Left colon (tissue), 2 donors: ENCODE data around the gene DCAF8. TPM values are rescaled to one million over a fixed set of nuclear protein-coding genes. Genes with fewer than 3 reads are reported as not detected.

Source experiments
- ATAC-seq: fragments of 200-7000 bp; cut with Tn5 transposase; one replicate; pipeline ENCODE4 v1.9.1; 2020; ENCODE audit warnings: mild to moderate bottlenecking, moderate library complexity
- DNase-seq, 2 donors: peaks; one replicate each; pipeline ENCODE4 v3.0.0-alpha.2; 2020
- intact Hi-C, 2 donors: fragments of 100-400 bp; cut with DNase I in 1 of 2; cut with micrococcal nuclease in 1 of 2; formaldehyde crosslinking; loops; one replicate each; pipeline versions ENCODE4 v1.11.2 to v1.14.0; 2022; cut with DNase I, micrococcal nuclease
- total RNA-seq, 2 donors: library from RNA; stranded (reverse); fragmentation: NEBNext Ultra II Directional; extraction: Animal tissue kit (Norgen Biotek cat#: 25700); gene quantifications; one replicate each; pipeline ENCODE4 v1.2.1, GENCODE V29; 2021
- donor health status: DM: no; HTN: no; CAD: no.
- donor health status: DM: yes; HTN: yes; CAD: no.

DCAF8 gene
- total RNA-seq, 2 donors from 2014 or later = 83.3 to 92.8 TPM

DNA sequence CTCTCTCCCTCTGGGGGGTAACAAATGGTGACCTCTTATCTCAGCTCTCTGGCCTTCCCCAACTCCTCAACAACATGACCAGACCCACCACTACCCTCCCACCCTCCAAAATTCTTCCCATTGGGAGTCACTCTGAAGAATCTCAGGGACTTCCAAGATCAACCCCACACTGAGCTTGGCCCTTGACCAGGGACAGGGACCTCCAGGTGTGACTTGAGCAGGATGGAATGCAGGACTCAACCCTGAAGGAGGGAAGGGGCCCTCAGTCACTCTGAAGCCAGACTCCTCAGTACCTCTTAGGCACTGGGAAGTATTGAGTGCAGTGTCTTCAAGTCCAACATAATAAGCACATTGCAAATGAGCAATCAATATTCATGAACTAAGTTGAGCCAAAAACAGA lies 70.1 kb downstream of the DCAF8 start:
- intact Hi-C loops = loop anchor here in 1 of 2 donors (2.0 to 5.0 kb wide), 2 partner anchors 27 to 100 kb away; no protein-coding TSS in a partner anchor
- DNase-seq = no peak
- ATAC-seq = no peak

DNA sequence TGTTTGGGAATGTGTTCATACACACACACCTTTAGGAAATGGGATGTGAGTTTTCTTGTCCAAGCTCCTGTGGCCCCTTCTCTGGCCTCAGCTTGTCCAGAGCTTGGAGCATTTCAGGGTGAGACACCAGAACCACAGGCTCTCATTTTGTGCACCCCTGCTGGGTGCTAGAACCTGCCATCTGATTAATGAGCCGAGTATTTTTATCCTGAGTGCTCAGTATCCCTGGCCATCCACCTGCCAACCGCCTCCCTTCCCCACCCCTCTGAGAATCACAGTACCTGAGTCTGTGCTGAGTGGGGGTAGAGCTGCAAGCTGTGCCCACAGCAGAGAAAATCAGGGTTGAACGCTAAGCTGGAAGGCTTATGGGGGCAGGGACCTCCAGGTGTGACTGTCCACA lies 70.6 kb downstream of the DCAF8 start:
- intact Hi-C loops = loop anchor here in 1 of 2 donors (2.0 to 5.0 kb wide), 2 partner anchors 27 to 101 kb away; no protein-coding TSS in a partner anchor
- ATAC-seq (no peak), DNase-seq (no peak)

DNA sequence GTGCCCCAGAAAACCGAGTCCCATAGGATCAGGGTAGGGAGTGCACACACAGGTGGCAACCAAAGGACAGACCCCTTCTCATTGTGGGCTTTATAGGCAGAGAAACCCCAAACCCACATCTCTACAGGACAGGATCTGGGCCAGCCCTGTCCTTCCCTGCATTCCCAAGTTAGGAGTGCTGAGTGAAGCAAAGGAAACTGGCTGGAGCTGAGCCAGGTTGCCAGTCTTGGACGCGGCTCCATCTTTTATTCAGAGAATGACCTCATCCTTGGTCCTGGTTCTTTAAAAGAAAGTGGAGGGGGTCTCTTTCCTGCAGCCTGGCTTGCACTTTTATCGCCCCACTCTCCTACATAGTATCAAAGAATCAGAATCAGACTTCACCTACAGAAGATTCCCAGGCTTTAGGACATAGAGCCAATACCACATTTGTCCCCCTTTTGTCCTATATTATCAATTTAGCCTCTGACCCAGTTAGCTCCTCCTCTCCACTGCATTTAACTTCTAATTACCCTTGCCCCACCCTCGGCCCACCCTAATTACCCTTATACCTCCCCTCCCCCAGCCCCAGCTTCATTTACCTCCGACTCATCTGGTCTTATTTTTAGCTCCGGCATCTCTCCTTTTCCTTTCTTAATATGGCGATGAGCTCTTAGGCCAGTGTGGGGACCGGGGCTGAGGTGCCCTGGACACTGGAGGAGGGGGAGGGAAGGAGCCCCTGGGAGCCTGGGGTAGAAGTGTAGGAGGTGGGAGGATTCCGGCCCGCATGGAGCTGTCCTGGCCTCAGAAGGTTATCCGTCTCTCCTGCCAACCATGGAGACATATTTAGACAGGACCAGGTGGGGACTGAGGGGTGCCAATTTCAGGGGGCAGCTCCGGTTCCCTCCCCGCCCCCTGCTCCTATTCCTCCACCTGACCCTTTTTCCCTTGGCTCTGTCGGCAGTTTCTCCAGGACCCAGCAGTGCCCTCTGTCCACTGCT lies 72.4 kb downstream of the DCAF8 start, which contains the start of gene CASQ1:
TSS of gene CASQ1 (plus strand) at position 927 of the 977 bp plus-strand sequence. CDS start 177 bp downstream, outside the sequence.
- DNase-seq = no peak
- intact Hi-C loops = loop anchor here in 1 of 2 donors (5.0 kb wide), 1 partner anchor 102 kb away; no protein-coding TSS in a partner anchor
- no peak for ATAC-seq

DNA sequence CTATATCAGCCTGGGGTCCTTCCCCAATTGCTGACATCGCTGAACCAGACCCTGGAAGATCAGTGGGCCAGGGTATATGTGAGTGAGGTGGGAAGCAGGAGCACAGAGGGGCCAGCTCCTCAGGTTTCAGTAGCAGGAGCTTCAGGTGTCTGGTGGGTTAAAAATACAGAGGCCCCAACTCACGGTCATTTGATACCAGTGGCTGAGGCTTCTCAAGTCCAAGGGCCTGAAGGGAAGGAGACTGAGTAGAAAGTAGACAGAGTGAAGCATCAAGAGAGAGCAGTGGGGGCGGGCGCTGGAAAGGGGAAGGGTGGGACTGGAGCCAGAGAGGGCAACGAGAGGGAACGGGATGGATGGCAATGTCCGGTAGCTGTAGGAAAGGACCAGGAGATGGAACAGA lies 74.0 kb downstream of the DCAF8 start:
- ATAC-seq = no peak
- intact Hi-C loops = no loop called here
- DNase-seq = no peak

DNA sequence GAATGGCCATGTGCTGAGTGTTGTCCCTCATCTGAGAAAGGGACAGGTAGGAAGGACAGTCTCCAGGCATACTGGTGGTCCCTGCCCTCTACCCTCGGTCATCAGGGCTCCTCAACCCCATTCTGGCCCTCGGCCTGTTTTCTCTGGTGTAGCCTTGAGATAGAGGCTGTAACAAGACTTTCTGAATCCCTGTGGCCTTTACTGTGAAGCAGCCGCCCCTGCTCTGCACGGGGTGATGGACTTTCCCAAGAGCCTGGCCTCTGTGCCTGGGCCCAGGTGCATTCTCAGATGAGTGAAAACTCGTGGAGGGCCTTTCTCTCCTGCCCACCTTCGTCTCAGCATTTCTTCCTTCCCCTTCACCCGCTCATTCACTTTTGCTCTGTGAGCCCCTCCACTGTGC lies 74.9 kb downstream of the DCAF8 start:
- DNase-seq = no peak
- ATAC-seq = no peak
- intact Hi-C loops = no loop called here

DNA sequence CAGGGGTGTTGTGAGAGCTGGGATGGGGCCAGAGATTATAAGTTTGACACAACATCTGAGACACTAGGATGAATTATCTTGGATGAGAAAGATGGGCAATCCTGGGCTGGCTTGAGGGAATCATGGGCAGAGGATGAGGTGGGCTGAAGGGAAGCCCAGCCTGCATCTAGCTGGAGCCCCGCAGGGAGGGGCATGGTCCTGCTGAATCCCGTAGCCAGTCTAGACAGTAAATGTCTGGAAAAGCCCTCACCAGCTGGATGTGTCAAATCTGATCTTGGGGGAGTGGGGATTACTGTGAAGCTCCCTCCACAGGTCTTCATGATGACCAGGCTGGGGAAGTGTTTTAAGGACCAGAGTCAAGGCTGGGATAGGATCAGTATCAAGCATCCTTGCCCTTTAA lies 75.6 kb downstream of the DCAF8 start:
- no peak for ATAC-seq
- no peak for DNase-seq
- intact Hi-C loops = no loop called here

DNA sequence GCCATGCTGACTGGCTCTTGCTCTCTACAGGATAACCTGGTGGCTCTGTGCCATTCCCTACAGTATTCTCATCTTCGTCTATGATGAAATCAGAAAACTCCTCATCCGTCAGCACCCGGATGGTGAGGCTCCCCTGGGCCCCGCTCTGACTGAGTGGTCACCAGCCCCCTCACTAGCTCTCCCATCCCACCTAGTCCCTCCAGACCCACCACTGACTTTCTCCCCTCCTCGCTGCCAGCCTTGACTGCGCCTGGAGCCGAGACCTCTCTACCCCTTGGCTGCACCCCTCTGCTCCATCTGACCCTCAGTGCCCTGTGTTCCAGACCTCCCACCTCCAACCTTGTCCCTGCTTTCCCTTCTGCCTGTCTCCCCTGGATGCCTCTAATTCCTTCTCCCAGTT lies 76.1 kb downstream of the DCAF8 start:
- no peak for DNase-seq
- ATAC-seq = no peak
- intact Hi-C loops = no loop called here

DNA sequence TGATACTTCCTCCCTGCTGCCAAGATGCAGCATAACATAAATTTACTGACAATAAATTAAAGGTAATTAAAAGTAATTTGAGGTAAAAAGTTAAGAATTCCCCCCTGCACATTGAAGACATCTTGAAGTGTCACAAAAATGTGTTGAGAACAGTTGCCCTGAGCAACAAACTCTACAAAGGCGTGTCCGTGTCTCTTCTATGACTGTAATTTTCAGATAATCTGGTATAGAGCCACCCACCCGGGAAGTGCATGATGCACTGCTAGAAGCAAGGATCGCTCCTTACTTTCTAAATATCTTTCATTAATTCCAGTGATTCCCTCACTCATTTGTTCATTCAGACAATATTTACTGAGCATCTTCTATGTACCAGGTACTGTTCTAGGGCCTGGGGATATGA lies 83.0 kb downstream of the DCAF8 start:
- ATAC-seq (no peak), DNase-seq (no peak)
- intact Hi-C loops = no loop called here

DNA sequence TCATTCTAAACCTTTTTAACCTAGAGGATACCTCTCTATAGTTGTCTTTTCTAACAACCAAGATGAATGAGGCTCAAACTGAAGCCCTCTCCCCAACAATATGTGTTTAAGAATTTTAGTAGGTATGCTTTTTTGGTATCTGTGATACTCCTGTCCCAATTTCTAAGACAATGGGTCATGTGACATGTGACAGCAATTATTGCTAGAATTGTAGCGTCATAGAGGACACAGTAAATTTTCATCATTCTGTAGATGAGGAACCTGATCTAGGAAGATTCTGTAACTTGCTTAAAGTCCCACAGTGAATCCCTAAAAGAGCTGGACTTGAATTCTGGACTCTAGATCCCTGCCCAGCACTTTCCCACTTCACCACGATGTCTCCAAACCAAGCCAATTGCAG lies 83.6 kb downstream of the DCAF8 start:
- ATAC-seq (no peak), DNase-seq (no peak)
- intact Hi-C loops = no loop called here

DNA sequence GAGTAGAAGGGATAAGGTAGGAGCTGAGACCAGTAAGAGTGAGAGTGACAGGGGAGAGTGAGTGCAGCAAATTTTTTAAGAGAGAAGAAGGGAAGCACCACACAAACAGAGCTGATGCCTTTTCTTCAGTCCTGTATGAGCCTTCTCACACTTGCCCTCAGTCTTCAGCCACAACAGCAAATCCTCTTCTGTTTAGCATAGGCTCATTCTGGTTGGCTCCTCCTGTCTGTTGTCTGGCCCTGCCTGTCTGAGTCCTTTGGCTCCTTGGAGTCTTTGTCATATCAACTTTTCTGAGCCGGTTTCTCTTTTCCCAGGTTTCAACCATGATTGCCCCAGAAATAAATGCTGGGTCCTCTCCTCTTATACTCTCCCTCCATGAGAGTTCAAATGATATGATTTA lies 84.7 kb downstream of the DCAF8 start:
- intact Hi-C loops = no loop called here
- DNase-seq (no peak), ATAC-seq (no peak)

DNA sequence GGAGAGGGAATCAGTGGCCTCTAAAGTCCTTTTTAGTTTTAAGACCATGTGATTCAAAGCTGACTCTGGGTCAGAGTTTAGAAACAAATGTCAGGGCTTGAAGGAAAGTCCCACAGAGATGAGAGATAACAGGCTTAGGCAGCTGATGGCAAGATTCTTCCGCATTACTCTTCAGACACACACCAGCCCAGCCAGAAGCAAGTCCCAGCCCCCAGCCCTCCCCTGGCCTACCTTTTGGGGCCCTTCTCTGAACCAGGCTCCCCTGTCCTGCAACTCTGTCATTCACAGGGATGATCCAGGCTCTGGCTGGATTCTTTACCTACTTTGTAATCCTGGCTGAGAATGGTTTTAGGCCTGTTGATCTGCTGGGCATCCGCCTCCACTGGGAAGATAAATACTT lies 85.1 kb downstream of the DCAF8 start:
- ATAC-seq (no peak), DNase-seq (no peak)
- intact Hi-C loops = no loop called here

DNA sequence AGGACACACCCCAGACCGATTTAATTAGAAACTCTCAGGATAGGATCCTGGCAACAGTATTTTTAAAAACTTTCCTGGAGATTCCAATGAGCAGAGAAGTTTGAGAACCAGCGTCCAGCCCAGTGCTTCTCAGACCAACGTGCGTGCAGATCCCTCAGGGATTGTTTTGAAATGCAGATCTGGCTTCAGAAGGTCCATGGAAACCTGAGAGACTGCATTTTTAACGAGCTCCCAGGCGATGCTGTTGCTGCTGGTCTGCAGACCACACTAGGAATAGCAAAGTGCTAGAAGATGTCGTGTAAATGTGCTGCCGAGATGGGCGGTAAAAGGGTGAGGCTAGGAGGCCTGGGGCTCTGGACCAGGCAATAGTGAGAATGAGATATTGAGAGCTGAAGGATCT lies 90.4 kb downstream of the DCAF8 start:
- DNase-seq (no peak), ATAC-seq (no peak)
- intact Hi-C loops = no loop called here

DNA sequence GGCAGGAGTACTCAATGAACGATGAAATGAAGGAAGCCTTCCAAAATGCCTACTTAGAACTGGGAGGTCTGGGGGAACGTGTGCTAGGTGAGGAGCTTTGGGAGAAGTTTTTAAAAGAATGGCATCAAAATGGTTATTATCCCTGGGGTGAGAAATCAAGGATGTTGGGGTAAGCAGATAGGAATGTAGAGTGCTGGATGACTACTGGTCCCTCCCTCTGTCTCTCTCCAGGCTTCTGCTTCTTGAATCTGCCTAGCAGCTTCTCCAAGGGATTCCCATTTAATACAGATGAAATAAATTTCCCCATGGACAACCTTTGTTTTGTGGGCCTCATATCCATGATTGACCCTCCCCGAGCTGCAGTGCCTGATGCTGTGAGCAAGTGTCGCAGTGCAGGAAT lies 91.0 kb downstream of the DCAF8 start:
- ATAC-seq (no peak), DNase-seq (no peak)
- intact Hi-C loops = no loop called here

DNA sequence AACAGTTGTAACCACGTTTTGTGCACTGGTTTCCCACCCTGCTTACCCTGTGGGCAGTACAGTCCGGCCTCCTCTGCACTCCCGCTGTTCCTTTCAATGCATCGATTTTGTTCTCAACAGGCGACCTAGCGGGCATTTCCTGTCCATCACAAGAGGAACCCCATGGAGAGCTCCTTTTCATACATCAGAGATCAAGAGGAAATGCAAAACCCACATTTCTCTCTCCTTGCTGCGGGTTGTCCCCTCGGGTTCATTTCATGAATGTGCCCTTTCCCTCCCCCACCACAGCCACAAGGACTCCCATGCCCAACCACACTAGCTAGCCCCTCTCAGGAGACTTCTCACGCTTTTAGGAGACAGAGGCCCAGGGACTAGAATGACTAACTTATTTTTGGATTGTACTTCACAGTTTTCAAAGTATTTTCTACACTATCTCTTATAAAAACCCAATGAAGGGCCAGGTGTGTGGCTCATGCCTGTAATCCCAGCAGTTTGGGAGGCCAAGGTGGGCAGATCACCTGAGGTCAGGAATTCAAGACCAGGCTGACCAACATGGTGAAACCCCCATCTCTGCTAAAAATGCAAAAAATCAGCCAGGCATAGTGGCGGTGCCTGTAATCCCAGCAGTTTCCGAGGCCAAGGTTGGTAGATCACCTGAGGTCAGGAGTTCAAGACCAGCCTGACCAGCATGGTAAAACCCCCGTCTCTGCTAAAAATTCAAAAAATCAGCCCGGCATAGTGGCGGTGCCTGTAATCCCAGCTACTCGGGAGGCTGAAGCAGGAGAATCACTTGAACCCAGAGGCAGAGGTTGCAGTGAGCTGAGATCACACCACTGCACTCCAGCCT lies 92.6 kb downstream of the DCAF8 start:
- no peak for ATAC-seq
- DNase-seq = no peak
- intact Hi-C loops = no loop called here

DNA sequence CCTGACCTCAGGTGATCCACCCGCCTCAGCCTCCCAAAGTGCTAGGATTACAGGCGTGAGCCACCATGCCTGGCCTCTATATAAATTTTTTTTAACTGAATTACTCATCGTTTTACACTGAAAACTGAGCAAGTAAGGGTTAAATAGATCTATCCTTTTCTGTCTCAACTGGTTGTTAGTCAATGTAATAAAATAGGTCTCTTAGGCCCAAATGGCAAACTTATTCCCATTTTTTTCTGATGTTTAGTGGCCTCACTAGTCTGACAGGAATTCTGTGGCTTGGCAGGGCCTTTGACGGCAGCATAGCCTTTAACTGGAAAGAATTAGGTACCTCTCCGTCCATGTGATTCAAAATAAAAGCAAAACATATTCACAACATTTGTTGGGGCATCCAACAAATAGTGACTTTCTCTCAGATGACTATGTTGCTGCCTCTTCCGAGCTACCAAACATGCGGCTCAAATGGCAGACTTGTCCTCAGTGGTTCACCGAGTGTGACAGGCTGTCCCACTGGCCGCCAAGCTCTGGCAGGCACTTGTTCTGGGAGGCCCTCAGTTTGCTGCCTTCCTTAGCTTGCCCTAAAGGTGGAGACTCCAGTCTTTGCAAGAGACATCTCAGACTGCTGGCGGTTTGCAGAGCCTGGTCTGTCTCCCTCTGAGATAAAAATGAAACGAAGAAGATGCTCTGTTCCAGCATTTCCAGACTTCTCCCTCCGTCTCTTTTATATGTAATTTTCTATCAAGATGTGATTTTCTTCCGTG lies 93.6 kb downstream of the DCAF8 start:
- no peak for DNase-seq
- intact Hi-C loops = no loop called here
- no peak for ATAC-seq

DNA sequence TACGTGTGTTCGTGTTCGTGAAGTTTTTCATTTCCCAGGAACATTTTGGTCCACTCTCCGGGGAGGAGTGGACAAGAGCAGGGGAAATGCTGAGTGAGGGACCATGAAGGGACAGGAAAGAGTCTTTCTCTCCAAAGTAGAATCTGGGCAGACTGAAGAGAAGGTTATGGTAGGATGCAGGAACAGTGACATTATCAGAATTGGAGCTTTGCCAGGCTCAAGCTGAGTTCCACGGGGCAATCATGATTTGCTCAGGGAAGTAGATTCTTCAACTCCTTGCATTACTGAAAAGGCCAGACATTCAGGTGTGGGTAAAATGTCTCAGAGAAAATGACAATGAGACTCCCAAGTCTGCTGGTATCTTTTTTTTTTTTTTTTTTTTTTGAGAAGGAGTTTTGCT lies 94.3 kb downstream of the DCAF8 start:
- ATAC-seq = no peak
- intact Hi-C loops = no loop called here
- no peak for DNase-seq

DNA sequence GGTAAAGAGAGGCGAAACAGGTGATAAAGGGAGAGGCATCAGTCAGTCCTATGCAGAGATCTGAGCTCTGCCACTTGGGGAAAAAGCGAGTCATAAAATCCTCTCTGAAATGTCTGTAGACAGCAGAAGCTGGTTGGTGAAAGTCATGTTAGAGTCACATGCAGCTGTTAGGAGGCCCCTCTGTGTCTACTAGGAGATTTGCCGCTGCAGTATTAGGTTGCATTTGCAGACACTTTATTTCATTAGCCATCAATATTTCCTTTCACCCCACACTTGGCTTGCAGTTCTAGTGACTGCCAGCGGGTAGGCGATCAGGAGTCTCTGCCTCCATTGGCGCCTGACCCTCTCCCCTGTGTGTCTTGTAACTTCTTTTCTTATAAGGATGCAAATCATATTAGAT lies 94.8 kb downstream of the DCAF8 start:
- ATAC-seq (no peak), DNase-seq (no peak)
- intact Hi-C loops = no loop called here

DNA sequence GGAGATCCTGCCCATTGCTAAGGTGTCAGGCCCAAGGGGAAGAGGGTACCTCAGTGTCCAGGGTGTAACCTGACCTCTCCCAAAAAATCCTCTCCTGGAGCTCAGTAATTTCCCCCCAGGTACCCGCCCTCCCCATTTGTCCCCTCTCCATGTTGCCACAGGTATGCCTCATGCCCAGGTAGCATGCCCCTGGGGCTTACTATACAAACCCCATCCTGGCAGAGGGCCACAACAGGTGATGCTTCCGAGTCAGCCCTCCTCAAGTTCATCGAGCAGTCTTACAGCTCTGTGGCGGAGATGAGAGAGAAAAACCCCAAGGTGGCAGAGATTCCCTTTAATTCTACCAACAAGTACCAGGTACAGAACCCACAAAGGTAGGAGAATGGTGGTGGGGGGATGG lies 95.3 kb downstream of the DCAF8 start:
- no peak for DNase-seq
- intact Hi-C loops = no loop called here
- ATAC-seq = no peak
